OCI-LY3 (cell line): ENCODE measurements around the gene KRTAP4-16.

Experiments used
- EZH2phosphoT487 ChIP-seq: fragments of 200-600 bp; shearing (Covaris generic); IDR thresholded peaks from 2 replicates; pipeline ENCODE4 v1.6.1; 2018; ENCODE audit warnings: antibody characterized with exemption, mixed run types, low read depth
- TF ChIP-seq, protein P1 (sequence below): fragments of 200-600, 300-600 bp; sonication (generic); IDR thresholded peaks from 2 replicates; pipeline ENCODE4 v1.5.1; 2014; ENCODE audit warnings: antibody characterized with exemption, low read length, low read depth

DNA sequence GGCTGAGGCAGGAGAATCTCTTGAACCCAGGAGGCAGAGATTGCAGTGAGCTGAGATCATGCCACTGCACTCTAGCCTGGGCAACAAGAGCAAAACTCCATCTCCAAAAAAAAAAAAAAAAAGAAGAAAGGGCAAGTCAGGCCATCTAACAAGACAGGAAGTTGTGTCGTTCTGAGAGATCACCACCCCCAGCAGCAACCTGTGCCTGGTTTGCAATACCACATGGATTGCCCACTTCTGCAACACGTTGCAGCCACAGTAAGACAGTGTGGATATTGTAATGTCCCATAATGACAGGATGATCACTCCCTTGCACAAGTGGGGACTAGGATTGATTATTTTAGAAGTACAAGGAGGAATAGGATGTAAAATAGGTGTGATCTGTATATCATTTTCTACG is 33.0 kb downstream of the KRTAP4-16 start:
- TF ChIP-seq, protein P1, sequence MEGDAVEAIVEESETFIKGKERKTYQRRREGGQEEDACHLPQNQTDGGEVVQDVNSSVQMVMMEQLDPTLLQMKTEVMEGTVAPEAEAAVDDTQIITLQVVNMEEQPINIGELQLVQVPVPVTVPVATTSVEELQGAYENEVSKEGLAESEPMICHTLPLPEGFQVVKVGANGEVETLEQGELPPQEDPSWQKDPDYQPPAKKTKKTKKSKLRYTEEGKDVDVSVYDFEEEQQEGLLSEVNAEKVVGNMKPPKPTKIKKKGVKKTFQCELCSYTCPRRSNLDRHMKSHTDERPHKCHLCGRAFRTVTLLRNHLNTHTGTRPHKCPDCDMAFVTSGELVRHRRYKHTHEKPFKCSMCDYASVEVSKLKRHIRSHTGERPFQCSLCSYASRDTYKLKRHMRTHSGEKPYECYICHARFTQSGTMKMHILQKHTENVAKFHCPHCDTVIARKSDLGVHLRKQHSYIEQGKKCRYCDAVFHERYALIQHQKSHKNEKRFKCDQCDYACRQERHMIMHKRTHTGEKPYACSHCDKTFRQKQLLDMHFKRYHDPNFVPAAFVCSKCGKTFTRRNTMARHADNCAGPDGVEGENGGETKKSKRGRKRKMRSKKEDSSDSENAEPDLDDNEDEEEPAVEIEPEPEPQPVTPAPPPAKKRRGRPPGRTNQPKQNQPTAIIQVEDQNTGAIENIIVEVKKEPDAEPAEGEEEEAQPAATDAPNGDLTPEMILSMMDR = no peak
- no peak for TF ChIP-seq EZH2phosphoT487
